ENCODE measurements around the gene PAPLN.

The PAPLN gene

GRCh38 chr14:73260574-73260973 is 23.3 kb downstream of the PAPLN start:
- H3K27ac ChIP-seq, result no peak overlapping the region
- no peak overlapping the region for H3K9ac ChIP-seq
- H3K27me3 ChIP-seq (ENCODE audit: control insufficient read depth, insufficient read depth, low read length), result no peaks in the 10 kb centered on the region
- H3K4me2 ChIP-seq (ENCODE audit: low read length), result no peak overlapping the region
- no peak overlapping the region for H3K4me3 ChIP-seq (ENCODE audit: low read depth, low read length)
- H3K9me3 ChIP-seq (ENCODE audit: control insufficient read depth, low read length), result no peaks in the 10 kb centered on the region
- no peaks in the 10 kb centered on the region for H3K4me1 ChIP-seq
- no peaks in the 10 kb centered on the region for H3K79me2 ChIP-seq
- H2AFZ ChIP-seq, result no peak overlapping the region
- TF ChIP-seq CTCF (IDR thresholded peaks at IDR 0.05), result no peak
- no peaks in the 10 kb centered on the region for H3K36me3 ChIP-seq (ENCODE audit: control insufficient read depth, insufficient read depth, low read length)

DNA sequence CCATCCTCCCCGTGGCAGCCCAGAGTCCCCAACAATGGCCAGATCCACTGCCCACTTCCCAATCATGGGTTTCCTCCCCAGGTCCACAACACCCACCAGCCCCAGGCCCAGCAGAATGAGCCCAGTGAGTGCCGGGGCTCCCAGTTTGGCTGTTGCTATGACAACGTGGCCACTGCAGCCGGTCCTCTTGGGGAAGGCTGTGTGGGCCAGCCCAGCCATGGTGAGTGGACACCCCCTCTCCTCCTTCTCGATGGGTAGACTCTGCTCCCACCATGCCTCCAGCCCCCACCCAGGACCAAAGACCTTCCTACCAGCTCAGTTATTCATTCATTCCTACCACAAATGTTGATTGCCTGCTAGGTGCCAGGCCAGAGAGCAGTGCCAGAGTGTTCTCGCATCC is 23.8 kb downstream of the PAPLN start:
- H3K4me1 ChIP-seq, result no peaks in the 10 kb centered on the region
- no peak for TF ChIP-seq CTCF (IDR thresholded peaks at IDR 0.05)
- no peaks in the 10 kb centered on the region for H3K9me3 ChIP-seq (ENCODE audit: control insufficient read depth, low read length)
- no peak overlapping the region for H3K4me2 ChIP-seq (ENCODE audit: low read length)
- no peak overlapping the region for H3K9ac ChIP-seq
- no peak overlapping the region for H2AFZ ChIP-seq
- no peaks in the 10 kb centered on the region for H3K79me2 ChIP-seq
- H3K36me3 ChIP-seq (ENCODE audit: control insufficient read depth, insufficient read depth, low read length), result no peaks in the 10 kb centered on the region
- H3K27me3 ChIP-seq (ENCODE audit: control insufficient read depth, insufficient read depth, low read length), result no peaks in the 10 kb centered on the region
- H3K4me3 ChIP-seq (ENCODE audit: low read depth, low read length), result no peak overlapping the region
- no peak overlapping the region for H3K27ac ChIP-seq

DNA sequence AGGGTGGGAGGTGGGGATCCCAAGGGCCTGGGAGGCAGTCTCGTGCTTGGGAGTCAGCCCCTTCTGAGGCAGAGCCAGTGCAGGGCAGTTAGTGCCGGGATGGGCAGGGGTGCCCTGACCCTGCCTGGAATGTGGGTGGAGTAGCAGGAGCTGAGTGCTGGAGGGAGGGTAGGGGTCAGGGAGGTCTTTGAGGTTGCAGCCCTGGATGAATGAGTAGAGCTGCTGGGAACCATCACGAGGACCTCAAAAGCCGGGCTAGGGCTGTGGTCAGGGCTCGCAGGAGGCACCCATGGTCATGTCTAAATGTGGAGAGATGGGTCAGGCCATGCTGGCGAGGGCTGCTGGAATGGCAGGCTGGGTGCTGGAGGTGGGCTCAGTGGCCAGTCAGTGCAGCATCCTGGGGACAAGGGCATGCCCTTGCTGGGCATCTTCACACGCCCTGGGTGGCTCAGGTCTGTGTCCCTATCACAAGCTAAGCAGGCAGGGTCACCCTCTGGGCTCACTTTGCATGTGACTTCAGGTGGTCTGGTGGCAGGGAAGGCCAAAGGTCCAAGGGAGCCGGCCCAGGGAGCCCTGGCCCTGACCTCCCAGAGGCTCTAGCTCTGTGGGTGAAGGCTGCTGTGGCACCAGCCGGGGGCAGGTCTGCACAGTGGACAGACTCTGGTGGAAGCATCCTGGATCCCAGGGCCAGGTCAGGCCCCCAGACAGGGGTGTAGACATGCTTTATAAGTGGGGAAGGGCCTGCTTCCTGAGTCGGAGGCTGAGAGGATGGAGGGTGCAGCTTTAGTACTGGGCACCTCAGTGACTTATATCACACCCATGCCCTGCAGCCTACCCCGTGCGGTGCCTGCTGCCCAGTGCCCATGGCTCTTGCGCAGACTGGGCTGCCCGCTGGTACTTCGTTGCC is 24.5 kb downstream of the PAPLN start:
- Histone ChIP-seq H3K9me3 (ENCODE audit: control insufficient read depth, low read length) (no peaks in the 10 kb centered on the region), H3K27me3 (ENCODE audit: control insufficient read depth, insufficient read depth, low read length) (no peaks in the 10 kb centered on the region), H3K4me3 (ENCODE audit: low read depth, low read length) (no peak overlapping the region), H3K4me1 (no peaks in the 10 kb centered on the region), H3K79me2 (no peaks in the 10 kb centered on the region), H2AFZ (no peak overlapping the region), H3K4me2 (ENCODE audit: low read length) (no peak overlapping the region), H3K27ac (no peak overlapping the region), H3K36me3 (ENCODE audit: control insufficient read depth, insufficient read depth, low read length) (no peaks in the 10 kb centered on the region), H3K9ac (no peak overlapping the region)
- no peak for TF ChIP-seq CTCF (IDR thresholded peaks at IDR 0.05)

DNA sequence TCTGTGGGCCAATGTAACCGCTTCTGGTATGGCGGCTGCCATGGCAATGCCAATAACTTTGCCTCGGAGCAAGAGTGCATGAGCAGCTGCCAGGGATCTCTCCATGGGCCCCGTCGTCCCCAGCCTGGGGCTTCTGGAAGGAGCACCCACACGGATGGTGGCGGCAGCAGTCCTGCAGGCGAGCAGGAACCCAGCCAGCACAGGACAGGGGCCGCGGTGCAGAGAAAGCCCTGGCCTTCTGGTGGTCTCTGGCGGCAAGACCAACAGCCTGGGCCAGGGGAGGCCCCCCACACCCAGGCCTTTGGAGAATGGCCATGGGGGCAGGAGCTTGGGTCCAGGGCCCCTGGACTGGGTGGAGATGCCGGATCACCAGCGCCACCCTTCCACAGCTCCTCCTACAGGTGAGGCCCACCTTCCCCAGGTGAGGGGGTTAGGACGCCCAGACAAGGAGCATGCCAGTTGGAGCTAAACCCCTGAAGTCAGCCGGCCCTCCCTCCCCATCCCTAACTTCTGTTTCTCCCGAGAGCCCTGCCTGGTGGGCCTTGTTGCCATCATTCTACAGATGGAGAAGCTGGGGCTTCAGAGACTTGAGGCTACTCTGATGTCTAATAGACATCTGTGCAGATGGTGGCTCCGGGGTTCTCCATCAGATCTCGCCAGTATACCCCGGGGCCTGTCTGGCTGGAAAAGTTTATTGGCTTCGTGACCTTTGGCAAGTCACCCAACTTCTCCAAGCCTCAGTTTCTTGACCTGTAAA is 25.3 kb downstream of the PAPLN start:
- Histone ChIP-seq H2AFZ (no peak overlapping the region), H3K27ac (no peak overlapping the region), H3K27me3 (ENCODE audit: control insufficient read depth, insufficient read depth, low read length) (no peaks in the 10 kb centered on the region), H3K4me2 (ENCODE audit: low read length) (no peak overlapping the region), H3K36me3 (ENCODE audit: control insufficient read depth, insufficient read depth, low read length) (no peaks in the 10 kb centered on the region), H3K79me2 (no peaks in the 10 kb centered on the region), H3K4me3 (ENCODE audit: low read depth, low read length) (no peak overlapping the region), H3K9me3 (ENCODE audit: control insufficient read depth, low read length) (no peaks in the 10 kb centered on the region), H3K4me1 (no peaks in the 10 kb centered on the region), H3K9ac (no peak overlapping the region)
- TF ChIP-seq CTCF (IDR thresholded peaks at IDR 0.05), result no peak
